Spleen (tissue), 11 donors: Measurements from ENCODE around the gene TBX10. TPM values are rescaled to one million over a fixed set of nuclear protein-coding genes. Genes with fewer than 3 reads are reported as not detected.

ENCODE experiments used
- DNase-seq: peaks from one replicate; pipeline ENCODE4 v3.0.0-alpha.2; 2020
- H3K27ac ChIP-seq, 8 donors: fragments of 200-600 bp; sonication (generic) in 7 of 8; 1 replicate in 4 of 8; 2 replicates in 4 of 8; pipeline versions ENCODE4 v1.5.0 to v1.8.0; 2016 to 2021; ENCODE audit warnings: inconsistent platforms in 4 of 8, mild to moderate bottlenecking in 4 of 8, moderate library complexity in 1 of 8
- H3K27me3 ChIP-seq, 7 donors: fragments of 200-600 bp; sonication (generic) in 6 of 7; replicated peaks in 1 of 7; 1 replicate in 4 of 7; 2 replicates in 3 of 7; pipeline versions ENCODE4 v1.5.0 to v1.8.0; 2016 to 2021; ENCODE audit warnings: inconsistent platforms in 3 of 7, mild to moderate bottlenecking in 1 of 7
- H3K36me3 ChIP-seq, 6 donors: fragments of 200-600 bp; sonication (generic) in 5 of 6; 1 replicate in 4 of 6; 2 replicates in 2 of 6; pipeline versions ENCODE4 v1.5.0 to v1.8.0; 2016 to 2021; ENCODE audit warnings: inconsistent platforms in 2 of 6
- H3K4me1 ChIP-seq, 6 donors: fragments of 200-600 bp; sonication (generic) in 5 of 6; 1 replicate in 3 of 6; 2 replicates in 3 of 6; pipeline versions ENCODE4 v1.5.0 to v1.8.0; 2016 to 2021; ENCODE audit warnings: inconsistent platforms in 3 of 6
- H3K4me3 ChIP-seq, 8 donors: fragments of 200-600 bp; sonication (generic) in 7 of 8; 1 replicate in 4 of 8; 2 replicates in 4 of 8; pipeline versions ENCODE4 v1.5.0 to v1.8.0; 2016 to 2021; ENCODE audit warnings: inconsistent platforms in 4 of 8, mild to moderate bottlenecking in 4 of 8, moderate library complexity in 2 of 8
- H3K9me3 ChIP-seq, 8 donors: fragments of 200-600 bp; sonication (generic) in 7 of 8; 1 replicate in 4 of 8; 2 replicates in 4 of 8; pipeline versions ENCODE4 v1.5.0 to v1.8.0; 2016 to 2021; ENCODE audit warnings: inconsistent platforms in 4 of 8
- POLR2A ChIP-seq, 3 donors: fragments of 450-650 bp; IDR thresholded peaks; one replicate each; pipeline ENCODE4 v1.5.1; 2017; ENCODE audit warnings: antibody characterized with exemption in 3 of 3, mild to moderate bottlenecking in 1 of 3
- POLR2AphosphoS5 ChIP-seq, 3 donors: sonication (generic); formaldehyde crosslinking; IDR thresholded peaks; one replicate each; pipeline ENCODE4 v1.5.1; 2017; ENCODE audit warnings: antibody characterized with exemption in 3 of 3
- WGBS, 5 donors: extraction: QIAGEN DNeasy Blood & Tissue Kit in 3 of 5; methylation state at CpG; one replicate each; pipeline versions ENCODE4 v1.1.5 to v1.1.7; 2013 to 2018; 5-methylcytosine and 5-hydroxymethylcytosine counted together
- intact Hi-C: fragments of 100-400 bp; cut with DNase I; formaldehyde crosslinking; loops from one replicate; pipeline ENCODE4 v1.15.0; 2023; ENCODE audit warnings: low total_unique reads
- polyA plus RNA-seq, 3 donors: library from polyadenylated mRNA; stranded (reverse); fragments of 200-250 nt; gene quantifications; one replicate each; pipeline ENCODE4 v1.2.1, GENCODE V29; 2013
- total RNA-seq, 7 donors: library from RNA; depleted of rRNA in 3 of 7; stranded (reverse); fragments of >200 nt in 3 of 7; fragmentation: NEBNext Ultra II Directional in 4 of 7; extraction: Animal tissue kit (Norgen Biotek cat#: 25700) in 4 of 7; gene quantifications; one replicate each; pipeline versions ENCODE4 v1.1.0 to v1.2.1, GENCODE V29; 2016 to 2021
- TF ChIP-seq, protein P1 (sequence below), 11 experiments: fragments of 200-600 bp in 7 of 11; fragments of 450-650 bp in 4 of 11; sonication (generic) in 4 of 11; IDR thresholded peaks in 8 of 11; conservative IDR thresholded peaks in 3 of 11; 1 replicate in 7 of 11; 2 replicates in 4 of 11; pipeline versions ENCODE4 v1.4.0 to v1.8.0; 2016 to 2021; ENCODE audit warnings: antibody characterized with exemption in 11 of 11, inconsistent platforms in 4 of 11, mild to moderate bottlenecking in 1 of 11
- donor health status: healthy with polysubstance abuse.
- donor health status: DM: no; HTN: no; CAD: no; lungs with moderate emphysema.
- donor health status: DM: no; HTN: no; CAD: no.
- donor health status: Bipolar disorder and iron deficiency.
- donor health status: healthy.
- donor health status: DM: no; HTN: no; CAD: no.
- donor health status: DM: yes; HTN: yes; CAD: no.

The TBX10 gene
- total and polyA plus RNA-seq, 10 donors = 0.08 TPM; not detected in 9

DNA sequence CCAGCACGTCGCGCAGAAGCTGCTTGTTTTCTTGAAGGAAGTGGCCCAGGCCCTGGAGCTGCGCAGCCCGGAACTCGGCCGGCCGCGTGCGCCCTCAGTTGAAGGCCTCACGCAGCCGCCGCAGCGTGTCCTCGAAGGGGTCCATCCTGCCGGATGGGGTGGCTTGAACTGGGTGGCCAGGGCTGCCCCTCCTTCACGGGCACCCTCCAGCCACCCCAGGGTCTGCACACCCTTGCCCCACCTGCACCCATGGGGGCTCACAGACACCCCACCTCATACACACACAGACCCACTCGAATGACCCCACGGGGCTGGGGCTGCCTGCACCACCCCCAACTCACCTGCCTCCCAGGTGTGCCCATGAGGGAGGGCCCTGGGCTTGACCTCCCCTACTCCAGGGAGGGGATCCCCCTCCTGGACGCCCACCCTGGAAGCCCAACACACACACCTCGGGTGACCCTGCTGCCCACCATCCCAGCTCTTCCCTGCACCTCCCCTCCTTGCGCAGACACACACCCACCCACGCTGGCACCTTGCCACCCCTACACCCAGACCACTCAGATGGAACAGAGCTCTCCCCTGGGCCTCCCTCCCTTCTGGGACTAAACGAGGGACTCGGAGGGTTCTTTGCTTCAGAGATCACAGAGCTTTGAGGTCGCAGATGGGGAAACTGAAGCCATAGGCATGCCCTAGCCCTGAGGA, 28.1 kb upstream of the TBX10 start:
- H3K4me1 ChIP-seq = peaks cover 4 to 22% (median 18%) of the 10 kb centered on the region in 6 donors
- H3K4me3 ChIP-seq = no peak overlapping the region
- peak; percentile 75 for DNase-seq
- H3K36me3 ChIP-seq = no peaks in the 10 kb centered on the region
- 49 to 76% (median 72%) methylated on average over 7 to 26 of the region's 26 CpGs for WGBS, 5 donors
- no peak overlapping the region for H3K27ac ChIP-seq
- TF ChIP-seq, protein P1, sequence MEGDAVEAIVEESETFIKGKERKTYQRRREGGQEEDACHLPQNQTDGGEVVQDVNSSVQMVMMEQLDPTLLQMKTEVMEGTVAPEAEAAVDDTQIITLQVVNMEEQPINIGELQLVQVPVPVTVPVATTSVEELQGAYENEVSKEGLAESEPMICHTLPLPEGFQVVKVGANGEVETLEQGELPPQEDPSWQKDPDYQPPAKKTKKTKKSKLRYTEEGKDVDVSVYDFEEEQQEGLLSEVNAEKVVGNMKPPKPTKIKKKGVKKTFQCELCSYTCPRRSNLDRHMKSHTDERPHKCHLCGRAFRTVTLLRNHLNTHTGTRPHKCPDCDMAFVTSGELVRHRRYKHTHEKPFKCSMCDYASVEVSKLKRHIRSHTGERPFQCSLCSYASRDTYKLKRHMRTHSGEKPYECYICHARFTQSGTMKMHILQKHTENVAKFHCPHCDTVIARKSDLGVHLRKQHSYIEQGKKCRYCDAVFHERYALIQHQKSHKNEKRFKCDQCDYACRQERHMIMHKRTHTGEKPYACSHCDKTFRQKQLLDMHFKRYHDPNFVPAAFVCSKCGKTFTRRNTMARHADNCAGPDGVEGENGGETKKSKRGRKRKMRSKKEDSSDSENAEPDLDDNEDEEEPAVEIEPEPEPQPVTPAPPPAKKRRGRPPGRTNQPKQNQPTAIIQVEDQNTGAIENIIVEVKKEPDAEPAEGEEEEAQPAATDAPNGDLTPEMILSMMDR (IDR thresholded peaks at IDR 0.05 in 8 of 11, conservative IDR thresholded peaks at IDR 0.05 in 3 of 11) = no peak
- TF ChIP-seq POLR2AphosphoS5 (IDR thresholded peaks at IDR 0.05) (peak in 1 of 3 donors; percentile 45), POLR2A (IDR thresholded peaks at IDR 0.05) (no peak)
- intact Hi-C loops = no loop called here
- H3K9me3 ChIP-seq = no peaks in the 10 kb centered on the region
- peaks cover 0 to 19% (median 0%) of the 10 kb centered on the region in 7 donors for H3K27me3 ChIP-seq

DNA sequence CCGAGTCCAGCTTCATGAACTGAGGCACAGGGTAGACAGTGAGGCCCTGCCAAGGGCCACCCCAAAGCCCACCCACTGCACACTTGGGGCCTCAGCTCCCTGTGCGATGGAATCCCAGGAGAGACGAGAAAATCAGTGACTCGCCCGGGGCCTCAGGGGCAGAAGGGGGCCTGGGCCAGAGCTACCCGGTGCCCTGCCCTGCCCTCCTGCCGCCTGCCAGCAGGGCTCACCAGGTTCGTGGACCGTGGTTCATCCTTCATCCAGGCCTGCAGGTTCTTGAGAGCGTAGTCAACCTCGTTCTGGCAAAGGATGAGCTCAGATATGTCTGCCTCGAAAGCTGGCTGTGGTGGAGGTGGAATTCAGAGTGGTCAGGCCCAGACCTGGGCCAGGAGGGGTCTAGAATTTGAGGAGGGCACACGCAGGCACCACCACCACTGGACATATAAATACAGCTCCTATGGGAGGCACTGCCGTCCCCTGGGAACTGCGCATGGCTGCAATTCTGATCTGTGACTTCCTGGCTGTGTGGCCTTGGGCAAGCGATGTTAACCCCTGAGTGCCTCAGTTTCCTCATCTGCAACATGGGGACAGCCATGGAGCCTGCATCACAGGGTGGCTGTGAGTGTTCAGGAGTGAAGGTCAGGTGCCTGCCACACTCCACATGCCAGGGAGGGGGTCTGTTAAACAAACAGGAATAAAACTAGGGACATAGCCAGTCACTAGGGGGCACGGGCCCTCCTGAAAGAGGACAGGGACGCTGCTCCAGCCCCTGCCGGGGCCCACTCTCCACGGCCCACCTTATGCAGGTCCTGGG, 27.3 kb upstream of the TBX10 start:
- Histone ChIP-seq H3K27me3 (peaks cover 0 to 15% (median 0%) of the 10 kb centered on the region in 7 donors), H3K4me1 (peaks cover 4 to 22% (median 18%) of the 10 kb centered on the region in 6 donors), H3K27ac (no peak overlapping the region), H3K9me3 (no peaks in the 10 kb centered on the region), H3K4me3 (no peak overlapping the region), H3K36me3 (no peaks in the 10 kb centered on the region)
- no peak for DNase-seq
- 57 to 77% (median 68%) methylated on average over 10 to 20 of the region's 20 CpGs for WGBS, 5 donors
- TF ChIP-seq POLR2AphosphoS5 (IDR thresholded peaks at IDR 0.05) = no peak
- intact Hi-C loops = no loop called here

DNA sequence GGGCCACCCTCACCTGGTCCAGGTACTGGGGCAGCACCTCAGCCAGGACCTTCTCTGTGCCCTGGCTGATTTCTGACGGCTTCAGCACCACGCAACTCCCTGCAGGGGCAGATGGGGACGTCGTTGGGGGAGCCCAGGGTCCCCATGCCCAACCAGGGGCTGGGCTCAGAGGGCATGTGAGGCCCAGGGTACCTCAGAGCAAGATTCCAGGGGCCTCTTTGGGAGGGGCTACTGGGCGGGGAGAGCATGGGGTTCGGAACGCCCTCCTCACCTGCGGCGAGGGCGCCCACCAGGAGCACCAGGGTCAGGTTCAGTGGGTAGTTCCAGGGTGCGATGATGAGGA, 26.7 kb upstream of the TBX10 start:
- no peak overlapping the region for H3K4me3 ChIP-seq
- 83 to 95% (median 90%) methylated on average over 2 to 11 of the region's 11 CpGs for WGBS, 5 donors
- peaks cover 4 to 22% (median 18%) of the 10 kb centered on the region in 6 donors for H3K4me1 ChIP-seq
- no peaks in the 10 kb centered on the region for H3K9me3 ChIP-seq
- no peak overlapping the region for H3K27ac ChIP-seq
- DNase-seq = no peak
- intact Hi-C loops = no loop called here
- peaks cover 0 to 11% (median 0%) of the 10 kb centered on the region in 7 donors for H3K27me3 ChIP-seq
- no peaks in the 10 kb centered on the region for H3K36me3 ChIP-seq
- TF ChIP-seq, protein P1 (IDR thresholded peaks at IDR 0.05 in 8 of 11, conservative IDR thresholded peaks at IDR 0.05 in 3 of 11) = no peak
- TF ChIP-seq POLR2A (IDR thresholded peaks at IDR 0.05) (no peak), POLR2AphosphoS5 (IDR thresholded peaks at IDR 0.05) (no peak)

DNA sequence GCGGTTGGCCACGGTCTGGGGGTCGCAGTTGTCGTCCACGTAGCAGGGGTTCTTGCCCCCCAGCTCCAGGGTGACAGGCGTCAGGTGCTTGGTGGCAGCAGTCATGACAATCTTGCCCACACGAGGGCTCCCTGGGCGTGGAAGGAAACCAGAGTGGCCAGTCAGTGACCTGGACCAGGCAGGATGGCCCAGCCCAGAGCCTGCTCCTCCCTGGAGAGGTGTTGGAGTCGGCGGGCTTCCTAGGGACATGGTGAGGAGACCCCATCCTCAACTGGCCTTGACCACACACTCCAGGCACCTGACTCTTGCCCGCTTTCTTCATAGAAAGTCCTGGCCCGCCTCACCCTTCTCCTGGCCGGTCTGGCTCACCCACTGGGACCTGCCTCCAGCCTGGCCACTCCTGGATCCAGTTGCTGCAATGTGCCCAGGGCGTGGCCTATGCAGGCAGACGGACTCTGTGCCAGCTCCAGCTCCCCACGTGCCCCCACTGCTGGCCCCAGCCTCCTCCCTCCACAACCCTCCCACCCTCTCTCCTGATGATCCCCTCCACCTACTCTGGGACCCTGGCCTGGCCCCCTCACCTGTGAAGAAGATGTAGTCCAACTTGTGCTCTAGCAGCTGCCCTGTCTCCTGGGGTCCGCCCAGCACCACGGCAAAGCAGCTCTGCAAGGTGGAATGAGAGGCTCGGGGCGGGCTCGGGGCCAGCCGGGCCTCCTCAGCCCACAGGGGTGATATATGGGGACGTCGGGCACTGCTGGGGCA, 26.2 kb upstream of the TBX10 start:
- no peaks in the 10 kb centered on the region for H3K36me3 ChIP-seq
- peaks cover 4 to 22% (median 18%) of the 10 kb centered on the region in 6 donors for H3K4me1 ChIP-seq
- peaks cover 0 to 5% (median 0%) of the 10 kb centered on the region in 7 donors for H3K27me3 ChIP-seq
- WGBS, 5 donors = 71 to 86% (median 80%) methylated on average over 16 to 24 of the region's 24 CpGs
- no peak for DNase-seq
- H3K9me3 ChIP-seq = no peaks in the 10 kb centered on the region
- H3K4me3 ChIP-seq = no peak overlapping the region
- TF ChIP-seq POLR2A (IDR thresholded peaks at IDR 0.05) (no peak), POLR2AphosphoS5 (IDR thresholded peaks at IDR 0.05) (no peak)
- TF ChIP-seq, protein P1 (IDR thresholded peaks at IDR 0.05 in 8 of 11, conservative IDR thresholded peaks at IDR 0.05 in 3 of 11) = peak in 1 of 11 experiments; percentile 15
- H3K27ac ChIP-seq = no peak overlapping the region
- intact Hi-C loops = no loop called here
